Right hindlimb (tissue), 1 donor: ENCODE results near the gene ANKRD60.
A peak's percentile ranks its signal among the peaks of the same experiment; 100 is the strongest.

Experiments
- DNase-seq: peaks from one replicate; pipeline ENCODE4 v3.0.0-alpha.2; 2018

The ANKRD60 gene

DNA sequence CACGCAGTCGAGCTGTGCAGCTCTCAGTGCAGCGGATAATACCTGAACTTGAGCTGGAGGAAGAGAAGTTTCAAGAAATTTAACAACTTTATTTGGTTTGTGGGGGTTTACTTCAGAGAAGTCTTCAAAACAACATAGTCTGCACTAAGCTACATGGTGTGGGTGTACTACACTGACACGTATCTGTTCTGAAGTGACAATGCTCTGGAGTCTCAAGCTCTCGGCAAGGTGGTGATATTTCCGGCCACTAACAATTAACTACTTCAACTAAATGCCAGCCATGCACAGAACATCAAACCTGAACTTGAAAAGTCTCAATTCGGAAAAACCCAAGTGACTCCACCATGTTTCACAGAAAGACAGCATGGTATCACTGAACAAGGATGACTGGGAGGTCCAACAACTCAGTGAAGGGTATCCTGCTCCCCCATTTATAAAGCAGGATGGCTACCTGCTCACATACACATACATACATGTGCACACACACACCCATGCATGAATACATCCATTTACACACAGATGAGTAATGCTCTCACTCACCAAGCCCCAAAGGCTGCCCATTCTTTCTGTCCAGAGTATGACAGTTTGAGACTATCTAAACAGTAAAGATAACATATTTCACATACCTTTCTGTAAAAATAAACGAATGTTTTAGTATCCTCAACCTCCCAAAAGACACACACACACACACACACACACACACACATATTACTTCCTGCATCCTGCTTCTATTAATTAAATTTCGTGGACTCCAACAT, 15.4 kb upstream of the ANKRD60 start:
- no peak for DNase-seq

DNA sequence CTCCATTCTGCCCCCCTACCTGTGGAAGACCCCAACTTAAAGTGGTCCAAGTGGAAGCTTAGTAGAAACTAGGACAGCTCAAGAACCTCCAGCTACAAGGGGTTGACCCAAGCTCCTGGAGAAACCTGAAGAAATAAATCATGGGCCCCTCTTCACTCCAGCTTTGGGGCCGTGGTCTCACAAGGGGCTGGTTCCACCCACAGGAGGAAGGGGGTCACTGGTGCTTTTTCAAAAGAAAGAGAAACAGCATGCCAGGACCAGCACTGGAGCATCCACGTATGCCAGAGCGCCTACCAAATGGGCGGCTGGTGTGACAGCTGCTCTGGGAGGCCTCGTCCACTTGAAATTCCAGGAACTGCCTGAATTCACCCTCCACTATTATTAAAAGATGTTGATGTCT, 14.4 kb upstream of the ANKRD60 start:
- DNase-seq = no peak

DNA sequence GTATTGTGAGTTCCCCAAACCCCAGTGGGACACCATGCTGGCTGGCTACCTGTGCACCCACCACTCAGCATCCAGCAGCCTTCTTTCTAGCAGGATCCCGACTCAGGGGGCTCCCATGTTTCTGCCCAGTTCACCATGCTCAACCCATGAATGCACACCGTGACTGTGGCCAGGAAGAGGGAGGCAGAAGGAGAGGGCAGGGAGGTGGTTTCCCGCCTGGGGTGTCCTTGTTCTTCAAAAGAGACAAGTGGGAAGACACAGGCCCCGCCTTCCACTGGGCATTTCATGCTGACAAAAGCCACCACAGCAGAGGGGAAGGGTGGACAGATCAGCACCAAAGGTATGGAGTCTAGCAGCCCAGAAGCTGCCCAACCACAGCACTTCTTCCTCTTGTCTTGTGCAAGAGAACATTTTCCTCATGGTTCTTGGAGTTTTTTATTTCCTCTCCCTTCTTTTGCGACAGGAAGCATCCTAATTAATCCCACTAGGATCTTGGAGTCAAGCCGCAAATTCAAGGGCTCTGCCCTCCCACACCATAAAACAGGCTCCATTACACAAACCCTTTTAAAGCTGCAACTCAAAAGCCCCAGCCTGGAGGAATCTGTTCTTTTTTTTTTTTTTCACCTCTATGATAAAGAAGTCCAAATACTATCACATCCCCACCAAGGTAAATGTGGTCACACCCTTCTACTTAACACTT, 13.5 kb upstream of the ANKRD60 start:
- DNase-seq = peak; percentile 11

GRCh38 chr20:58240471-58240870, 12.0 kb upstream of the ANKRD60 start:
- DNase-seq = peak; percentile 12

GRCh38 chr20:58239216-58239615, 10.8 kb upstream of the ANKRD60 start:
- peak; percentile 12 for DNase-seq

DNA sequence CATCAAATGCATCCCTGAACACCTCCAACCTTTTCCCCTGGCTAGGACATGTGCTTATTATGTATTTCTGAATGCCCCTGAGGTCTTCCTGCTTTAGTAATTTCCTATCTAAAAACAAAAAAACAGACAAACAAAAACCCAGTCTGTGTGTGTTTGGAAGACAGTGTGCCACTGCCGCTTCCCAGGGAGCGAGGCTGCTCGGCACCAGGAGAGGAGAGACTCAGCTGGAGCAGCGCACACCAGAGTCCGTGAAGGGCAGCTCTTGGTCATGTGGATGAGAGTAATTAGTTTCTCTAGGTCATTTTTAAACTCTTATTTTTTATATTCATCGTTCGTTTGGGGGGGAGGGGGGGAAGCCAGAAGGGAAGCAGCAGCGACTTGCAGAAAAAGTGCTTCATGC, 10.0 kb upstream of the ANKRD60 start:
- no peak for DNase-seq

DNA sequence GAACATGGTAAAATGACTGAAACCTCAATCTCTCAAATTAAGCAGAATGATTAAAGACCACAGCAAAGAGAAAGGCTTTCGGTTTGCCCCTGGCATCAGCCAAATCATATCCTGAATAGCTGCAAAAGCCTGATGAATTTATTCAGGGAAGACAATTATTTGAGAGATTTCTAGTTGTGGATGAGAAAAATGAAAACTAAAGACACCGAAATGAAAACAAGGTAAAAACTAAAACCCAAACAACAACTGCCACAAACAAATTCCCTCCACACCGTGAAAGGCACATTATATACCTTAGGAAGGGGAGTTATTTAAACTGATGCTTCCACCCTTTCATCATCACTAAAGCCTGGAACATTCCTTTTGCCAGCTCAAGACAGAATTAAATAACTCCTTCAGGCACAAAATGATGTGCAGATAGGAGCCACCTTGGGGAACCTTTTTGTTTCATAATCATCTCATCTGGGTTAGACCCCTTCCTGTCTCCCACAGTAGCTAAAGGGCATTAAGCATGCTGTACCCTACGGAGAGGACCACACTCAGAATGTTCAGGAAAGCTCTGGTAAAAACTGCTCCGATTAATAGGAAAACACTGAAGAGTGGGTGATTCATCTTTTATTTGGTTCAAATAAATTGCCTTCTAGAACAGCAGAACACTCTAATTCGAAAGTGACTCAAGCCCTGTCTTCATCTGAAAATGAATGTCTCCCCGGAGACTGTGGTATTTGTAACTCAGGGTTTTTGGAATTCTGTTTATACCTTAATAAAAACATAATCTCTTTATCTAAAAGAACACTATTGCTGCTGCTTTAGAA, 9.1 kb upstream of the ANKRD60 start:
- no peak for DNase-seq

DNA sequence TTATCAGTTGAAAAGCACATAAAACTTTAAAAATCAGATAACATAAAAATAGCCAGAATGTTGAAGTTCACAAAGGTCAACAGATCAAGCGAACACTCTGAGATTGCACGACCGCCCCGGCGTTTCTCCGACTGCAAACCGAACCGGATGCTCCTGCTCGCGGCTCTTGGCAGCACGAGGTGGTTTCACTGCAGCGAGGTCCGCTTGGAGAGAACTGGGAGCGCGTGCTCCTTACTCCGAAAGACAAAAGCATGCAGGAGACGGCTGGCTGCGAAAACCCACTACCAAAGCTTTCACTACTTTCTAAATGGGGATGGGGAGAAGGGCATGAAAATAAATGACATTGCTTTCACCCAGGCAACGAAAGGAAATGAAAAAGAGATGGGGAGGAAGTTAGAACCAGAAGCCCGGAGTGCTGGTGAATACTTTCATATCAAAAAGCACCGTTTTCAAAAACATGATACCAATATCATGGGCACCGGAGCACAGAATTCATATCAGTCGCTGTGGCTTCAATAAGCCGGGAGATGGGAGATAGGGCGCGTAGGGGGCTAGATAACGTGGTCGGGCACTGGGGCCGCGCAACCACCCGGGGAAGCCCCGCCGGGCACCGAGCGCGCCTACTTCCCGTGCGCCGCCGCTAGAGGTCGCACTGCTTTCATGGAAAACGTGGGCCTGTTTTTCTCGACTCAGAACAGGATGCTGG, 8.3 kb upstream of the ANKRD60 start:
- DNase-seq = peak; percentile 88

GRCh38 chr20:58235010-58235409, 6.6 kb upstream of the ANKRD60 start:
- no peak for DNase-seq

DNA sequence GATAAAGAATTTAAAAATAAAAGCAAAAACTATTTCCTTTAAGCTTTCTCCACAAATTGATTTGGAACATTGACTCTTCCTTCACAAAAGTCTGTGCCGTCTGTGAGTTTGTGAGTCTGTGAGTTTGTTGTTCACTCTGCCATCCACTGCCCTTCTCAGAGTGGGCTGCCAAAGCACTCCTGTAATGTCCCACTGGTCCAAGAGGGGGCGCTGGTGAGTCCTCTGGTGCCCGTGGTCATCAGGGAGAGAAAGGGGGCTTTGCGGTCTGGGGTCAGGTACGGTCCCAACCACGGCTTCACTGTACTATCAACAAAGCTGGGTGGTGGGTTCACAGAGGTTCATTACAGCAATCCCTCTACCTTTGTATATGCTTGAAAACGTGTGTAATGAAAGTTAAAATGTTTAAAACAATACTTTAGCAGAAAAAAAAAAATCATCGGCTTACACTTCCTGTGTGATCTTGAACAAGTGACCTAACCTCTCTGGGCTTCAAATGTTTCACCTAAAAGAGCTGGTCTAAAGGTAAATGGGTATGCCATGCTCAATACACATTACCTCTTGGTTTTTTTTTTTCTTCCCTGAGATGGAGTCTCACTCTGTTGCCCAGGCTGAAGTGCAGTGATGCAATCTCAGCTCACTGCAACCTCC, 5.6 kb upstream of the ANKRD60 start:
- peak; percentile 42 for DNase-seq

DNA sequence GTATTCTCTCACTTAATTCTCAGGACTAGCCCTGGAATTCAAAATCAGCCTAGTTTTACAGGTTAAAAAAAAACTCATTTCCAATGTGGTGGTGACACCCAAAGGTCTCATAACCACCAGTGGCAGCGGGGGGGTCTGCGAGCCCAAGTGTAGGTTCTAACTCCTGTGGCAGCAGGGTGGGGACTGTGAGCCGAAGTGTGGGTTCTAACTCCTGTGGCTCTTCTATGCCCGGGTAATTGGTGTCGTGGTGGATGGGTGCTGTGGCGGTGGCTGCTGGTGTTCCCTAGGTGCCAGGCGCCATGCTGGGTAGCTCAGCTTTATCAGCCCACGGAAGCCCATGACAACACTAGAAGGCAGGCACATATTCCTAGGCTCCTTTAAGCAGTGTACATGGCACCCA, 4.9 kb upstream of the ANKRD60 start:
- peak; percentile 4 for DNase-seq

GRCh38 chr20:58231683-58232082, 3.2 kb upstream of the ANKRD60 start:
- DNase-seq = peak; percentile 11

GRCh38 chr20:58229198-58229798, 845 bp upstream of the ANKRD60 start:
- DNase-seq = peak; percentile 12

- peak; percentile 32 for DNase-seq
Measured at GRCh38 chr20:58228103-58228483, 360 bp downstream of the ANKRD60 start.

- DNase-seq = peak; percentile 13
Measured at GRCh38 chr20:58227391-58228102, 906 bp downstream of the ANKRD60 start.

GRCh38 chr20:58225452-58226200, 2.8 kb downstream of the ANKRD60 start:
- DNase-seq = peak; percentile 36

DNA sequence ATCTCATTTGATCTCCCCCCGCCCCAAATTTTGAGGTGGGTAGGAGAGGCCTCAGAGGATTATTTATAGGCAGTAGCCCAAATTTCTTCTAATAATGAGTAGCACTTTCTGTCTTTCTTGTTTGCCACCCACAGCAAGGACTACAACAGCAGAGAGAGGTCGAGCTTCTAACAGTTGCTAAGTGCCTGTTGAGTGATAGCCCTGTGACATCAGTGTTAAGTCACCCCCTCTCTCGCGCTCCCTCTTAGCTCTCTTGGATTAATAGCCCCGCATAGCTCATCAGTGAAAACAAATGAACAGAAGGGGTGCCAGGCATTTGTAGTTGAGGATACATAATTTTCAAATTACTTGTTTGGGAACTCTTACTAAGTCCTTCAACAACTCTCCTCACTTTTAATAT, 3.5 kb downstream of the ANKRD60 start:
- DNase-seq = no peak

- DNase-seq = no peak
Measured at GRCh38 chr20:58224097-58224496, 4.4 kb downstream of the ANKRD60 start.

GRCh38 chr20:58223358-58223941, 5.0 kb downstream of the ANKRD60 start:
- no peak for DNase-seq

GRCh38 chr20:58222446-58222845, 6.0 kb downstream of the ANKRD60 start:
- DNase-seq = no peak
